ENCODE results near the gene OIP5. TPM values are rescaled to one million over a fixed set of nuclear protein-coding genes. Genes with fewer than 3 reads are reported as not detected.

The OIP5 gene
- total and polyA plus RNA-seq, 9 of the 15 experiments (the other 6 are each of a cell fraction or from before 2014, with no cell fraction given), result 8.3 to 54.8 (median 35.3) TPM

GRCh38 chr15:41347236-41347635 is 14.8 kb upstream of the OIP5 start:
- no peak overlapping the region for H3K4me2 ChIP-seq (ENCODE audit: insufficient read depth, low read length)
- H3K4me1 ChIP-seq (replicated peaks in 1 of 2; ENCODE audit: control insufficient read depth in 2 of 2, insufficient read depth in 2 of 2, low read length in 2 of 2), result no peaks in the 10 kb centered on the region
- no peak overlapping the region for H3K4me3 ChIP-seq
- FAIRE-seq, result no peak
- in situ Hi-C loops (cut with MboI) (no loop called here), intact Hi-C loops (cut with micrococcal nuclease) (no loop called here)
- no peaks in the 10 kb centered on the region for H3K27me3 ChIP-seq (ENCODE audit: control insufficient read depth in 2 of 2, insufficient read depth in 2 of 2, low read length in 2 of 2)
- H3K79me2 ChIP-seq (ENCODE audit: control insufficient read depth, insufficient read depth, low read length), result peaks cover 17% of the 10 kb centered on the region
- no peak overlapping the region for H3K9ac ChIP-seq (ENCODE audit: insufficient read depth in 1 of 2, low read depth in 2 of 2, low read length in 2 of 2)
- ATAC-seq, result no peak
- no peak for DNase-seq (ENCODE audit: extremely low read depth in 1 of 4, low spot score in 3 of 4)
- peaks cover 91% of the 10 kb centered on the region for H3K36me3 ChIP-seq (ENCODE audit: control insufficient read depth, insufficient read depth, low read length)
- WGBS (ENCODE audit: insufficient coverage, low coverage, missing lambda C conversion rate), result 95% methylated on average over 5 of the region's 5 CpGs
- H3K9me3 ChIP-seq (replicated peaks; ENCODE audit: control insufficient read depth, insufficient read depth, low read depth, low read length), result no peaks in the 10 kb centered on the region
- CTCF ChIA-PET (ENCODE audit: low intra/inter-chr PET ratio), result no interaction called here
- no peak overlapping the region for H3K27ac ChIP-seq (ENCODE audit: extremely low read depth, low read depth, low read length)
- POLR2A ChIA-PET, result interaction anchor here (0.9 kb wide), 1 partner anchor 10 kb away, joined by 4 read pairs; no protein-coding TSS in a partner anchor
- BruUV-seq (replicated peaks), result no TSS peak
- no peaks in the 10 kb centered on the region for H4K20me1 ChIP-seq (replicated peaks; ENCODE audit: control insufficient read depth, insufficient read depth, low read length)
- H2AFZ ChIP-seq (ENCODE audit: low read depth, low read length), result no peak overlapping the region
- TF ChIP-seq CREB1 (IDR thresholded peaks at IDR 0.05) (no peak), CREB1 (CRISPR knock-in tag; IDR thresholded peaks at IDR 0.05) (no peak), ZKSCAN3 (CRISPR knock-in tag; IDR thresholded peaks at IDR 0.05) (no peak), EP400 (IDR thresholded peaks at IDR 0.05) (no peak), GATAD2B (IDR thresholded peaks at IDR 0.05; ENCODE audit: borderline replicate concordance) (no peak), HLTF (IDR thresholded peaks at IDR 0.05) (no peak), FOXJ3 (CRISPR knock-in tag; IDR thresholded peaks at IDR 0.05) (no peak), ZNF699 (CRISPR knock-in tag; IDR thresholded peaks at IDR 0.05; ENCODE audit: insufficient replicate concordance) (no peak), RBM25 (IDR thresholded peaks at IDR 0.05; ENCODE audit: low read depth, low read length, severe bottlenecking) (no peak), ZNF511 (CRISPR knock-in tag; IDR thresholded peaks at IDR 0.05) (no peak), ILF3 (IDR thresholded peaks at IDR 0.05; ENCODE audit: borderline replicate concordance) (no peak)
- no peaks in the 10 kb centered on the region for H3K9me1 ChIP-seq (ENCODE audit: control insufficient read depth, insufficient read depth, low read length)

Measured in K562 (cell line).